Mononuclear cell (primary cell): Measurements from ENCODE around the gene ACAT1. TPM values are rescaled to one million over a fixed set of nuclear protein-coding genes. Genes with fewer than 3 reads are reported as not detected.
A peak's percentile ranks its signal among the peaks of the same experiment; 100 is the strongest.
"Not testable (repeated sequence)": the region's sequence is repeated elsewhere in the genome, so short reads cannot be mapped to it uniquely, and the experiment has no call there.

Source experiments
- H3K27me3 ChIP-seq: 2 replicates; pipeline ENCODE4 v1.6.0; 2011; ENCODE audit warnings: low read length, control low read depth; ENCODE audit not compliant: insufficient read depth
- H3K4me1 ChIP-seq: 2 replicates; pipeline ENCODE4 v1.5.1; 2011; ENCODE audit warnings: mild to moderate bottlenecking, low read length, control low read depth; ENCODE audit not compliant: insufficient read depth
- H3K4me3 ChIP-seq: 2 replicates; pipeline ENCODE4 v1.5.1; 2011; ENCODE audit warnings: mild to moderate bottlenecking, low read length, moderate library complexity
- H3K9me3 ChIP-seq: 2 replicates; pipeline ENCODE4 v1.5.1; 2011; ENCODE audit warnings: low read depth, mild to moderate bottlenecking, control low read depth, low read length
- total RNA-seq: library from RNA; depleted of rRNA; stranded (reverse); fragments of >200 nt; gene quantifications from one replicate; pipeline ENCODE4 v1.2.3, GENCODE V29; 2012

The ACAT1 gene
- 11.2 TPM for total RNA-seq

- H3K27me3 ChIP-seq, result no peaks in the 10 kb centered on the region
- peaks cover 35% of the 10 kb centered on the region for H3K4me1 ChIP-seq
- peak within 1 kb of the TSS; percentile 68 for H3K4me3 ChIP-seq
Measured at GRCh38 chr11:108121274-108122155, at the start of gene ACAT1. TSS of gene ACAT1 (plus strand) at chr11:108121567. CDS start at chr11:108121607, 40 bp downstream.

GRCh38 chr11:108084811-108085210 lies 36.6 kb upstream of the ACAT1 start:
- Histone ChIP-seq H3K27me3 (no peaks in the 10 kb centered on the region), H3K4me3 (no peak overlapping the region)

More at GRCh38 chr11:108121274-108122155, at the start of gene ACAT1:
- H3K9me3 ChIP-seq, result no peaks in the 10 kb centered on the region

GRCh38 chr11:108085672-108086071 lies 35.7 kb upstream of the ACAT1 start:
- Histone ChIP-seq H3K9me3 (no peaks in the 10 kb centered on the region), H3K4me1 (no peaks in the 10 kb centered on the region), H3K4me3 (no peak overlapping the region), H3K27me3 (no peaks in the 10 kb centered on the region)

More at GRCh38 chr11:108084811-108085210, 36.6 kb upstream of the ACAT1 start:
- Histone ChIP-seq H3K4me1 (no peaks in the 10 kb centered on the region), H3K9me3 (no peaks in the 10 kb centered on the region)

GRCh38 chr11:108092134-108092533 lies 29.2 kb upstream of the ACAT1 start:
- no peaks in the 10 kb centered on the region for H3K9me3 ChIP-seq
- H3K27me3 ChIP-seq, result no peaks in the 10 kb centered on the region
- H3K4me1 ChIP-seq, result no peaks in the 10 kb centered on the region
- no peak overlapping the region for H3K4me3 ChIP-seq

GRCh38 chr11:108093128-108093904 lies 28.1 kb upstream of the ACAT1 start:
- Histone ChIP-seq H3K4me3 (no peak overlapping the region), H3K4me1 (no peaks in the 10 kb centered on the region), H3K9me3 (no peaks in the 10 kb centered on the region), H3K27me3 (no peaks in the 10 kb centered on the region)

- H3K4me3 ChIP-seq, result no peak overlapping the region
- no peaks in the 10 kb centered on the region for H3K27me3 ChIP-seq
- H3K4me1 ChIP-seq, result no peaks in the 10 kb centered on the region
- no peaks in the 10 kb centered on the region for H3K9me3 ChIP-seq
Measured at GRCh38 chr11:108097179-108097578, 24.2 kb upstream of the ACAT1 start.

GRCh38 chr11:108101090-108101775 lies 20.1 kb upstream of the ACAT1 start:
- no peak overlapping the region for H3K4me3 ChIP-seq
- H3K27me3 ChIP-seq, result no peaks in the 10 kb centered on the region
- H3K4me1 ChIP-seq, result no peaks in the 10 kb centered on the region
- no peaks in the 10 kb centered on the region for H3K9me3 ChIP-seq

GRCh38 chr11:108111126-108111525 lies 10.2 kb upstream of the ACAT1 start:
- no peaks in the 10 kb centered on the region for H3K27me3 ChIP-seq
- H3K4me3 ChIP-seq, result no peak overlapping the region
- no peaks in the 10 kb centered on the region for H3K4me1 ChIP-seq
- H3K9me3 ChIP-seq, result no peaks in the 10 kb centered on the region

GRCh38 chr11:108112057-108112456 lies 9.3 kb upstream of the ACAT1 start:
- Histone ChIP-seq H3K27me3 (no peaks in the 10 kb centered on the region), H3K4me1 (no peaks in the 10 kb centered on the region), H3K4me3 (no peak overlapping the region), H3K9me3 (no peaks in the 10 kb centered on the region)

- Histone ChIP-seq H3K9me3 (no peaks in the 10 kb centered on the region), H3K4me3 (no peak overlapping the region)
Measured at GRCh38 chr11:108115500-108116140, 5.7 kb upstream of the ACAT1 start.

GRCh38 chr11:108117746-108118371 lies 3.5 kb upstream of the ACAT1 start:
- Histone ChIP-seq H3K4me3 (no peak overlapping the region), H3K4me1 (peaks cover 17% of the 10 kb centered on the region), H3K27me3 (no peaks in the 10 kb centered on the region), H3K9me3 (no peaks in the 10 kb centered on the region)

More at GRCh38 chr11:108115500-108116140, 5.7 kb upstream of the ACAT1 start:
- H3K27me3 ChIP-seq, result no peaks in the 10 kb centered on the region
- no peaks in the 10 kb centered on the region for H3K4me1 ChIP-seq

- H3K4me3 ChIP-seq, result peak overlapping the region; percentile 68
Measured at GRCh38 chr11:108120936-108121273, 462 bp upstream of the ACAT1 start.

GRCh38 chr11:108122166-108122628 lies 830 bp downstream of the ACAT1 start:
- peak overlapping the region; percentile 68 for H3K4me3 ChIP-seq
- peaks cover 35% of the 10 kb centered on the region for H3K4me1 ChIP-seq
- no peaks in the 10 kb centered on the region for H3K27me3 ChIP-seq
- no peaks in the 10 kb centered on the region for H3K9me3 ChIP-seq

More at GRCh38 chr11:108120936-108121273, 462 bp upstream of the ACAT1 start:
- not testable (repeated sequence) for H3K9me3 ChIP-seq, H3K27me3 ChIP-seq
- peaks cover 35% of the 10 kb centered on the region for H3K4me1 ChIP-seq

GRCh38 chr11:108125096-108125495 lies 3.7 kb downstream of the ACAT1 start:
- Histone ChIP-seq H3K4me3 (no peak overlapping the region), H3K9me3 (no peaks in the 10 kb centered on the region), H3K4me1 (peaks cover 35% of the 10 kb centered on the region), H3K27me3 (no peaks in the 10 kb centered on the region)
